ENCODE results near the gene ANTKMT. TPM values are rescaled to one million over a fixed set of nuclear protein-coding genes. Genes with fewer than 3 reads are reported as not detected.
"Not testable (repeated sequence)": the region's sequence is repeated elsewhere in the genome, so short reads cannot be mapped to it uniquely, and the experiment has no call there.

The ANTKMT gene
- total RNA-seq, 4 donors from 2014 or later = 6.2 to 21.1 (median 19.1) TPM

GRCh38 chr16:712740-713250, 8.2 kb upstream of the ANTKMT start:
- H3K36me3 ChIP-seq; H3K9me3 ChIP-seq; H3K27ac ChIP-seq; DNase-seq; H3K4me3 ChIP-seq; intact Hi-C loops (cut with DNase I; ENCODE audit: low total_unique reads): not testable (repeated sequence)
- Histone ChIP-seq H3K27me3 (peaks cover 16 to 19% of the 10 kb centered on the region in 2 donors), H3K4me1 (peaks cover 5 to 14% of the 10 kb centered on the region in 2 donors)
- peak in 1 of 4 experiments; percentile 9 for TF ChIP-seq CTCF (IDR thresholded peaks at IDR 0.05)

DNA sequence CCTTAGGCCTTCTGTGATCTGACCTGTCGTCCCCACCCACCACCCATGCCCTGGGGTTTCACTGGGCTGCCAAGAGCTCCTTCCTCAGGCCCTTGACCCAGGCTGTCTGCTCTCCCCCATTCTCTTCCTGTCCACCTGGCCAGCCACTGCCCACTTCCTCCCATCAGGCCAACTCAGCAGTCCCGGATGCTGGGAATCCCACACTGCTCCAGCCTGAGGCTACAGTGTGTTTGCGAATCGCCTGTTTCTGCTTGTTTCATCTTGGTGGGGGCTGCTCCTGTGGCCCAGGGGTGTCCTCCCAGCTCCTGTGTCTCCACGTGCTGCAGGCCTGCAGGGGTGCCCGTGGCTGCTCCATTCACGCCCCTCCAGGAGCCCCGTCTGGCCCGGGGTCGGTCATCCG, 6.9 kb upstream of the ANTKMT start:
- Histone ChIP-seq H3K36me3 (no peaks in the 10 kb centered on the region), H3K27ac (no peak overlapping the region), H3K4me1 (peaks cover 5 to 14% of the 10 kb centered on the region in 2 donors), H3K9me3 (no peaks in the 10 kb centered on the region), H3K4me3 (no peak overlapping the region), H3K27me3 (peaks cover 8 to 14% of the 10 kb centered on the region in 2 donors)
- no peak for DNase-seq
- no peak for TF ChIP-seq CTCF (IDR thresholded peaks at IDR 0.05)
- no peak for TF ChIP-seq POLR2A (IDR thresholded peaks at IDR 0.05)
- intact Hi-C loops (cut with DNase I; ENCODE audit: low total_unique reads) = no loop called here

GRCh38 chr16:714558-715476, 6.1 kb upstream of the ANTKMT start, which contains the start of gene METRN:
Gene METRN, plus strand, starts transcription at chr16:715118. Its CDS starts 172 bp downstream, at chr16:715290.
- TF ChIP-seq POLR2A (IDR thresholded peaks at IDR 0.05) (no peak), CTCF (IDR thresholded peaks at IDR 0.05) (no peak)
- peak; percentile 87 to 92 for DNase-seq
- intact Hi-C loops (cut with DNase I; ENCODE audit: low total_unique reads) = no loop called here
- Histone ChIP-seq H3K4me3 (peak within 1 kb of the TSS; percentile 36 to 52), H3K36me3 (no peaks in the 10 kb centered on the region), H3K27ac (no peak within 1 kb of the TSS), H3K4me1 (peaks cover 5 to 15% of the 10 kb centered on the region in 2 donors), H3K27me3 (peaks cover 8 to 14% of the 10 kb centered on the region in 2 donors), H3K9me3 (no peaks in the 10 kb centered on the region)

DNA sequence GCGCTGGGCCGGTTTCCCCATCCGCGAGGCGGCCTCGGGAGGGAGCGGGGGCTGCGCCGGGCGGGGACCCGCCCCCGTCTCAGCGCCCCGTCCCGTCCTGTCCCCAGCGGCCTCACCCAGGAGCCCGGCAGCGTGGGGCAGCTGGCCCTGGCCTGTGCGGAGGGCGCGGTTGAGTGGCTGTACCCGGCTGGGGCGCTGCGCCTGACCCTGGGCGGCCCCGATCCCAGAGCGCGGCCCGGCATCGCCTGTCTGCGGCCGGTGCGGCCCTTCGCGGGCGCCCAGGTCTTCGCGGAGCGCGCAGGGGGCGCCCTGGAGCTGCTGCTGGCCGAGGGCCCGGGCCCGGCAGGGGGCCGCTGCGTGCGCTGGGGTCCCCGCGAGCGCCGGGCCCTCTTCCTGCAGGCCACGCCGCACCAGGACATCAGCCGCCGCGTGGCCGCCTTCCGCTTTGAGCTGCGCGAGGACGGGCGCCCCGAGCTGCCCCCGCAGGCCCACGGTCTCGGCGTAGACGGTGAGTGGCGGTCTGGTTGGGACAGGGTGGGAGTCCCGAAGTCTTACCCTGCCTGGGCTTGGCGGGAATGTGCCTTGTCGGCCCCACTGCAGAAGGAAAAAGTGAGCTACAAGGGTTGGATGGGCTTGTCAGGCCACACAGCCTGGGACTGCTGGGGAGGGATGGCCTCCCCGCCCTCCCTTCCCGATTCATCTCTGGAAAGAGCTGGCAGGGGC, 5.3 kb upstream of the ANTKMT start:
- no peaks in the 10 kb centered on the region for H3K36me3 ChIP-seq
- H3K4me1 ChIP-seq = peaks cover 5 to 22% of the 10 kb centered on the region in 2 donors
- TF ChIP-seq POLR2A (IDR thresholded peaks at IDR 0.05) (peak in 1 of 2 donors; percentile 2), CTCF (IDR thresholded peaks at IDR 0.05) (no peak)
- no peaks in the 10 kb centered on the region for H3K9me3 ChIP-seq
- no peak overlapping the region for H3K27ac ChIP-seq
- no peak for DNase-seq
- H3K27me3 ChIP-seq = peaks cover 7 to 11% of the 10 kb centered on the region in 2 donors
- peak overlapping the region; percentile 36 to 52 for H3K4me3 ChIP-seq
- intact Hi-C loops (cut with DNase I; ENCODE audit: low total_unique reads) = no loop called here
